HepG2 (cell line): ENCODE data around the gene TLK1. TPM values are rescaled to one million over a fixed set of nuclear protein-coding genes. Genes with fewer than 3 reads are reported as not detected.
A peak's percentile ranks its signal among the peaks of the same experiment; 100 is the strongest.

Source experiments
- ATAC-seq: fragments of 200-7000 bp; cut with Tn5 transposase; 3 replicates; pipeline ENCODE4 v1.9.1; 2020; ENCODE audit warnings: mild to moderate bottlenecking, moderate library complexity
- BruUV-seq: library from RNA; stranded (reverse); fragments of 400-500 nt; replicated peaks from 2 replicates; lab custom pipeline; 2021; lab: Mats Ljungman, UMichigan
- CTCF ChIA-PET: fragments of 300-600 bp; formaldehyde crosslinking; extraction: SDS; loops from one replicate; lab custom pipeline; 2021; ENCODE audit warnings: low total read pairs, inconsistent platforms, low intra/inter-chr PET ratio; lab: Yijun Ruan, JAX
- POLR2A ChIA-PET: fragments of 350-600 bp; sonication (Branson Sonifier 250); formaldehyde crosslinking; loops from one replicate; lab custom pipeline; 2020; ENCODE audit warnings: antibody characterized with exemption, inconsistent platforms; lab: Yijun Ruan, JAX
- DNase-seq: peaks from one replicate; pipeline ENCODE4 v3.0.0-alpha.2; 2015; ENCODE audit warnings: low spot score
- FAIRE-seq: peaks from 3 replicates; lab custom pipeline; 2011; peaks lifted over from hg19 to GRCh38; lab: Jason Lieb, UNC
- H2AFZ ChIP-seq: one replicate; pipeline ENCODE4 v1.6.1; 2011; ENCODE audit warnings: low read length, inconsistent platforms
- H3K27ac ChIP-seq: fragments of 300-600 bp; 3 replicates; pipeline ENCODE4 v1.8.0; 2011; ENCODE audit warnings: mixed run types, mild to moderate bottlenecking, mixed read lengths, low read length, inconsistent platforms; ENCODE audit not compliant: insufficient read depth; ENCODE audit errors: extremely low read length
- H3K27me3 ChIP-seq, 2 experiments: fragments of 200-600 bp in 1 of 2; 2 replicates in 1 of 2; 3 replicates in 1 of 2; pipeline versions ENCODE4 v1.6.0 to v1.8.0; 2011; ENCODE audit warnings: low read length in 2 of 2, mild to moderate bottlenecking in 2 of 2, moderate library complexity in 2 of 2, inconsistent platforms in 1 of 2; ENCODE audit not compliant: insufficient read depth in 2 of 2, control insufficient read depth in 1 of 2
- H3K36me3 ChIP-seq, 2 experiments: fragments of 200-600 bp in 1 of 2; replicated peaks in 1 of 2; 2 replicates in 1 of 2; 3 replicates in 1 of 2; pipeline versions ENCODE4 v1.5.1 to v1.8.0; 2011; ENCODE audit warnings: low read length in 2 of 2, inconsistent platforms in 1 of 2; ENCODE audit not compliant: insufficient read depth in 2 of 2, control insufficient read depth in 1 of 2
- H3K4me1 ChIP-seq: 2 replicates; pipeline ENCODE4 v1.5.1; 2012; ENCODE audit warnings: low read length, inconsistent platforms; ENCODE audit not compliant: insufficient read depth
- H3K4me2 ChIP-seq: 2 replicates; pipeline ENCODE4 v1.6.0; 2011; ENCODE audit warnings: low read depth, low read length, inconsistent platforms
- H3K4me3 ChIP-seq, 3 experiments: fragments of 200-600 bp in 1 of 3; sonication (generic), shearing (Covaris generic) in 1 of 3; replicated peaks in 1 of 3; 2 replicates each; pipeline ENCODE4 v1.5.1; 2011 to 2016; ENCODE audit warnings: low read length in 3 of 3, inconsistent platforms in 2 of 3, low read depth in 2 of 3, mild to moderate bottlenecking in 2 of 3, control low read depth in 1 of 3, mixed read lengths in 1 of 3; ENCODE audit not compliant: insufficient read depth in 1 of 3
- H3K79me2 ChIP-seq: one replicate; pipeline ENCODE4 v1.6.1; 2011; ENCODE audit warnings: low read length, inconsistent platforms; ENCODE audit not compliant: insufficient read depth
- H3K9ac ChIP-seq: 2 replicates; pipeline ENCODE4 v1.6.0; 2011; ENCODE audit warnings: mild to moderate bottlenecking, low read depth, low read length, inconsistent platforms; ENCODE audit not compliant: insufficient read depth
- H3K9me3 ChIP-seq: 2 replicates; pipeline ENCODE4 v1.5.1; 2012; ENCODE audit warnings: mild to moderate bottlenecking, low read length
- H4K20me1 ChIP-seq: 2 replicates; pipeline ENCODE4 v1.6.0; 2011; ENCODE audit warnings: inconsistent platforms, mild to moderate bottlenecking, low read length, moderate library complexity; ENCODE audit not compliant: insufficient read depth
- GATAD2A ChIP-seq: IDR thresholded peaks from 2 replicates; pipeline ENCODE4 v1.6.1; 2016
- LCORL ChIP-seq, 2 experiments: fragments of 450-650 bp in 1 of 2; sonication (generic) in 1 of 2; formaldehyde crosslinking in 1 of 2; IDR thresholded peaks; 2 replicates each; pipeline versions ENCODE4 v1.5.0 to v1.6.1; 2017 to 2020; ENCODE audit warnings: antibody characterized with exemption in 1 of 2, missing genetic modification reagents in 1 of 2
- MAFK ChIP-seq, 2 experiments: IDR thresholded peaks in 1 of 2; conservative IDR thresholded peaks in 1 of 2; 2 replicates each; pipeline ENCODE4 v1.6.1; 2011; ENCODE audit warnings: improper control_type of control experiment in 2 of 2, low read length in 2 of 2
- MAX ChIP-seq: IDR thresholded peaks from 2 replicates; pipeline ENCODE4 v1.6.1; 2012; ENCODE audit warnings: inconsistent platforms
- RBM22 ChIP-seq: fragments of 200-400 bp; formaldehyde crosslinking; optimal IDR thresholded peaks from 2 replicates; pipeline ENCODE3; 2017; ENCODE audit warnings: mild to moderate bottlenecking, low read length, moderate library complexity
- SATB2 ChIP-seq: sonication (generic); formaldehyde crosslinking; IDR thresholded peaks from 2 replicates; pipeline ENCODE4 v1.5.0; 2020; ENCODE audit warnings: missing genetic modification reagents
- ZBTB33 ChIP-seq: sonication (generic); formaldehyde crosslinking; IDR thresholded peaks from 2 replicates; pipeline ENCODE4 v1.4.0; 2020; ENCODE audit warnings: missing genetic modification reagents
- ZNF12 ChIP-seq: sonication (generic); formaldehyde crosslinking; IDR thresholded peaks from 2 replicates; pipeline ENCODE4 v1.5.0; 2020; ENCODE audit warnings: missing genetic modification reagents
- ZNF3 ChIP-seq: IDR thresholded peaks from 2 replicates; pipeline ENCODE4 v1.7.0; 2017; ENCODE audit warnings: inconsistent platforms
- WGBS: methylation state at CpG from one replicate; pipeline ENCODE4 v1.1.6; 2017; ENCODE audit warnings: low lambda C conversion rate; 5-methylcytosine and 5-hydroxymethylcytosine counted together
- in situ Hi-C: cut with HindIII; loops from 2 replicates; pipeline ENCODE4 v1.10.0; 2017; ENCODE audit warnings: low pct_unique_long_range_greater_than_20kb; ENCODE audit not compliant: extremely low pct_ligation_motif_present
- intact Hi-C: fragments of 100-400 bp; cut with micrococcal nuclease; formaldehyde crosslinking; loops from one replicate; pipeline ENCODE4 v1.10.0; 2022; ENCODE audit not compliant: unreplicated experiment
- polyA plus RNA-seq, 8 experiments: library from polyadenylated mRNA; depleted of rRNA in 3 of 8; stranded (reverse) in 7 of 8; unstranded in 1 of 8; fragments of >200 nt; fragmentation: Illumina TruSeq in 4 of 8; extraction: Trizol in 4 of 8; gene quantifications; 2 replicates each; pipeline versions ENCODE4 v1.2.1 to v1.2.3, GENCODE V29; 2011 to 2016; ENCODE audit warnings: low read depth in 4 of 8, missing spikeins in 1 of 8, mixed read lengths in 1 of 8; ENCODE audit not compliant: insufficient read depth in 1 of 8
- total RNA-seq, 5 experiments: library from RNA; depleted of rRNA; stranded (reverse); fragments of >200 nt; fragmentation: Illumina TruSeq; extraction: Trizol; gene quantifications; 2 replicates each; pipeline ENCODE4 v1.2.3, GENCODE V29; 2016; ENCODE audit warnings: low read depth in 1 of 5

TLK1 gene
- total and polyA plus RNA-seq, 2 of the 13 experiments (the other 11 are each of a cell fraction or from before 2014, with no cell fraction given), result 16.8 to 28.7 TPM

- FAIRE-seq (no peak), DNase-seq (no peak), ATAC-seq (no peak)
- Histone ChIP-seq H3K36me3 (peaks cover 9 to 33% of the 10 kb centered on the region in 2 experiments), H4K20me1 (no peaks in the 10 kb centered on the region), H2AFZ (no peak overlapping the region), H3K79me2 (peaks cover 12% of the 10 kb centered on the region), H3K9ac (no peak overlapping the region), H3K4me2 (no peak overlapping the region), H3K4me3 (no peak overlapping the region), H3K27me3 (no peaks in the 10 kb centered on the region), H3K27ac (no peak overlapping the region), H3K4me1 (no peaks in the 10 kb centered on the region), H3K9me3 (no peaks in the 10 kb centered on the region)
- WGBS, result 98% methylated on average over 5 of the region's 5 CpGs
- intact Hi-C loops (no loop called here), in situ Hi-C loops (no loop called here)
- CTCF ChIA-PET, result no interaction called here
- POLR2A ChIA-PET, result no interaction called here
- BruUV-seq, result no TSS peak
- TF ChIP-seq GATAD2A (CRISPR knock-in tag), result no peak
- TF ChIP-seq ZNF12 (CRISPR knock-in tag), result no peak
- TF ChIP-seq MAFK (conservative IDR thresholded peaks at IDR 0.05 in 1 of 2, IDR thresholded peaks at IDR 0.05 in 1 of 2; ENCODE audit: low read length in 2 of 2), result 0 out of 4 replicates have a peak, but pooled peaks of 1 of the 2 experiments have one; percentile 11
Measured at GRCh38 chr2:171072164-171072563, 88.5 kb downstream of the TLK1 start.

- H2AFZ ChIP-seq, result no peak overlapping the region
- ATAC-seq, result no peak
- no peak overlapping the region for H3K4me3 ChIP-seq
- no peaks in the 10 kb centered on the region for H3K9me3 ChIP-seq
- no peak overlapping the region for H3K4me2 ChIP-seq
- H3K79me2 ChIP-seq, result peaks cover 6% of the 10 kb centered on the region
- POLR2A ChIA-PET, result no interaction called here
- DNase-seq, result no peak
- no peaks in the 10 kb centered on the region for H4K20me1 ChIP-seq
- no peak overlapping the region for H3K27ac ChIP-seq
- no peaks in the 10 kb centered on the region for H3K4me1 ChIP-seq
- FAIRE-seq, result no peak
- TF ChIP-seq ZBTB33 (CRISPR knock-in tag) (0 out of 2 replicates have a peak, but pooled peaks have one; percentile 25), RBM22 (peak; percentile 59), ZNF3 (no peak), SATB2 (CRISPR knock-in tag) (no peak), MAX (no peak), LCORL (IDR thresholded peaks at IDR 0.05) (no peak), LCORL (CRISPR knock-in tag; IDR thresholded peaks at IDR 0.05) (no peak)
- BruUV-seq, result no TSS peak
- in situ Hi-C loops, result no loop called here
- no peak overlapping the region for H3K9ac ChIP-seq
- peaks cover 5 to 21% of the 10 kb centered on the region in 2 experiments; a peak in 4 of 5 replicates for H3K36me3 ChIP-seq
- no peaks in the 10 kb centered on the region for H3K27me3 ChIP-seq
- CTCF ChIA-PET, result no interaction called here
- intact Hi-C loops, result no loop called here
- WGBS, result 92% methylated on average over 8 of the region's 8 CpGs
Measured at GRCh38 chr2:171069286-171069956, 91.3 kb downstream of the TLK1 start.
